OCI-LY7 (cell line): ENCODE measurements around the gene STBD1.

Experiments used
- EZH2phosphoT487 ChIP-seq: fragments of 200-600 bp; sonication (generic); IDR thresholded peaks from 2 replicates; pipeline ENCODE4 v1.6.1; 2018; ENCODE audit warnings: low read depth, borderline replicate concordance, mild to moderate bottlenecking, mixed run types, antibody characterized with exemption, low read length, moderate library complexity, mixed read lengths
- TF ChIP-seq, protein P1 (sequence below): fragments of 200-600 bp; sonication (generic); conservative IDR thresholded peaks from 2 replicates; pipeline ENCODE4 v1.5.1; 2014; ENCODE audit warnings: mild to moderate bottlenecking, antibody characterized with exemption, low read length, moderate library complexity, mixed read lengths

DNA sequence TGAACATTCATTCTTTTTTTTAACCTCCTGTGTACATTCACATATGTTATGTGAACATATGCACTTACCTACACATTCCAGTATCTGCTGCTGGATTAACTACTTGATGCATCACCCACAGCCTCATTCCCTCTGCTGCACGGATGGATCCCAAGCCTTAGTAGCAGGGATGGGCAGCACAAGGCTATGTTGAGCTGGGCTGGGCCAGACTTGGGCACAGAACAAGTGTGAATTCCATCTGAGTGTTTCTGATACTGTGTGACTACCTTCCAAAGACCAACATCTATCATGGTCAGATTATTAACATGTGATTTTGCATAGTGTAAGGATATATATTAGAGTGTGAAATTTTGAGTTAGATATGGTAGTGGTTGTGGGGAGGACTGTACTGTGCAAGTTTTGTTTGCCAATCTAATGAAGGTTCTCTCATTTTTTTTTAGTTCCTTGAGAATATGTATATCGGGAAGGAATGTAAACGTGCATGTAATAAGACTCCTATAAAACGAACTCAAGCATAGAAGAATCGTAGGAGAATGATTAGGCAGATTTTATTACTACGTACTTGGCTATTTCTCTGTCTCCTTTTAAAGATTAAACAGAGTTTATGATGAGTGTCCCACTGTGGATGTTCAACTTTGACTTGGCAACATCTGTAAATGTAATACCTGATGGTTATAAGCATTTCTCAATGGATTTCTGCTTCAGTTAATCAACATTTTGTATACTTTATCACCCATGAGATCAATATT lies 23.4 kb upstream of the STBD1 start:
- TF ChIP-seq, protein P1, sequence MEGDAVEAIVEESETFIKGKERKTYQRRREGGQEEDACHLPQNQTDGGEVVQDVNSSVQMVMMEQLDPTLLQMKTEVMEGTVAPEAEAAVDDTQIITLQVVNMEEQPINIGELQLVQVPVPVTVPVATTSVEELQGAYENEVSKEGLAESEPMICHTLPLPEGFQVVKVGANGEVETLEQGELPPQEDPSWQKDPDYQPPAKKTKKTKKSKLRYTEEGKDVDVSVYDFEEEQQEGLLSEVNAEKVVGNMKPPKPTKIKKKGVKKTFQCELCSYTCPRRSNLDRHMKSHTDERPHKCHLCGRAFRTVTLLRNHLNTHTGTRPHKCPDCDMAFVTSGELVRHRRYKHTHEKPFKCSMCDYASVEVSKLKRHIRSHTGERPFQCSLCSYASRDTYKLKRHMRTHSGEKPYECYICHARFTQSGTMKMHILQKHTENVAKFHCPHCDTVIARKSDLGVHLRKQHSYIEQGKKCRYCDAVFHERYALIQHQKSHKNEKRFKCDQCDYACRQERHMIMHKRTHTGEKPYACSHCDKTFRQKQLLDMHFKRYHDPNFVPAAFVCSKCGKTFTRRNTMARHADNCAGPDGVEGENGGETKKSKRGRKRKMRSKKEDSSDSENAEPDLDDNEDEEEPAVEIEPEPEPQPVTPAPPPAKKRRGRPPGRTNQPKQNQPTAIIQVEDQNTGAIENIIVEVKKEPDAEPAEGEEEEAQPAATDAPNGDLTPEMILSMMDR: no peak
- TF ChIP-seq EZH2phosphoT487: no peak
